ENCODE results near the gene CIZ1.

Gene CIZ1

GRCh38 chr9:128213746-128214497, 22.6 kb upstream of the CIZ1 start:
- TF ChIP-seq, protein P1, sequence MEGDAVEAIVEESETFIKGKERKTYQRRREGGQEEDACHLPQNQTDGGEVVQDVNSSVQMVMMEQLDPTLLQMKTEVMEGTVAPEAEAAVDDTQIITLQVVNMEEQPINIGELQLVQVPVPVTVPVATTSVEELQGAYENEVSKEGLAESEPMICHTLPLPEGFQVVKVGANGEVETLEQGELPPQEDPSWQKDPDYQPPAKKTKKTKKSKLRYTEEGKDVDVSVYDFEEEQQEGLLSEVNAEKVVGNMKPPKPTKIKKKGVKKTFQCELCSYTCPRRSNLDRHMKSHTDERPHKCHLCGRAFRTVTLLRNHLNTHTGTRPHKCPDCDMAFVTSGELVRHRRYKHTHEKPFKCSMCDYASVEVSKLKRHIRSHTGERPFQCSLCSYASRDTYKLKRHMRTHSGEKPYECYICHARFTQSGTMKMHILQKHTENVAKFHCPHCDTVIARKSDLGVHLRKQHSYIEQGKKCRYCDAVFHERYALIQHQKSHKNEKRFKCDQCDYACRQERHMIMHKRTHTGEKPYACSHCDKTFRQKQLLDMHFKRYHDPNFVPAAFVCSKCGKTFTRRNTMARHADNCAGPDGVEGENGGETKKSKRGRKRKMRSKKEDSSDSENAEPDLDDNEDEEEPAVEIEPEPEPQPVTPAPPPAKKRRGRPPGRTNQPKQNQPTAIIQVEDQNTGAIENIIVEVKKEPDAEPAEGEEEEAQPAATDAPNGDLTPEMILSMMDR (IDR thresholded peaks at IDR 0.05; ENCODE audit: low read depth, low read length, missing control alignments): no peak
- in situ Hi-C loops (cut with HindIII; ENCODE audit: low sequenced_read_pairs): no loop called here
- no peak for DNase-seq (ENCODE audit: low read depth)
- no peak overlapping the region for H3K4me3 ChIP-seq (ENCODE audit: low read depth, low read length)

DNA sequence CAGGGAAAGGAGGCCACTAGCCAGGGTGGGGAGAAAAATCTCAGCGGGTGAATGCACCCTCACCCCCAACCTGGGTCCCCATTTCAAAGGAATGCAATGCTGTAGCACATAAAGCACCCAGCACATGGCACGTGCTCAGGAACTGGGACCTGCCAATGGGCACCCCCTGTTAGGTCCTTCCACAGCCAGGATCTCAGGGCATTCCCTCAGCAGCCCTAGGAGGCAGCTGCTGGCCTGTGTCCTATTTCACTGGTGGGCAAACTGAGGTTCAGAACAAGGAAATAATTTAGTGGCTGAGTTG, 20.6 kb upstream of the CIZ1 start:
- TF ChIP-seq, protein P1 (IDR thresholded peaks at IDR 0.05; ENCODE audit: low read depth, low read length, missing control alignments): no peak
- H3K4me3 ChIP-seq (ENCODE audit: low read depth, low read length): no peak overlapping the region
- DNase-seq (ENCODE audit: low read depth): no peak
- in situ Hi-C loops (cut with HindIII; ENCODE audit: low sequenced_read_pairs): no loop called here

DNA sequence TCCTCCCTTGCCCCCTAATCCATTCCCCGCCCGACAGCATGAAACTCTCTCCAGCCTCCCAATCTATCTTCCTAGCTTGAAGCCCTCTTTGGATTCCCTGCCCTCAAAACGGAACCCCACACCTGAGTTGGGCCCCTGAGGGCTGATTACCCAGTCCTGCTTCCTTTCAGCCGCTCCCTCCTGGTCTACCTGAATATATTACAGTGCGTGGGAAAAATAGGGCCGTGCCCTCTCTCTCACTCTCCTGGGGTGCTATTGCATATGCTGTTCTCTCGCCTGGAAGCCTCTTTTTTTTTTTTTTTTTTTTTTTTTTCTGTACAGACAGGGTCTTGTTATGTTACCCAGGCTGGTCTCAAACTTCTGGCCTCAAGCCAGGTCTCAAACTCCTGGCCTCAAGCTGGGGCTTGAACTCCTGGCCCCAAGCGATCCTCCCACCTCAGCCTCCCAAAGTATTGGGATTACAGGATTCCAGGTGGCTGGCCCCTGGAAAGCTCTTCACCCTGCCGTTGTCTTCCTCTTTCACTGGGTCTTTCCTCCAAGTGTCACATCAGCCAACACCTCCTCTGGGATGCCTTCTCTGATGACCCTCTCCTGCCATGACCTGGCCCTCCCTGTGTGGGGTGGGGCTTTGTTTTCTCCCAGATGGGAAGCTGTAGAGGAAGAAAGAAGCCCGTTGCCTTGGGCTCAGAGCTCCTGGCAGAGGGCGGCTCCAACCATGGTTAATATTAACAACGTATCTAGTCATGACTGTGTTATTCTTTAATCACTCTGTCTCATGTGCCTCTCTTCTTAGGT, 20.0 kb upstream of the CIZ1 start:
- DNase-seq (ENCODE audit: low read depth): no peak
- TF ChIP-seq, protein P1 (IDR thresholded peaks at IDR 0.05; ENCODE audit: low read depth, low read length, missing control alignments): no peak
- no peak overlapping the region for H3K4me3 ChIP-seq (ENCODE audit: low read depth, low read length)
- in situ Hi-C loops (cut with HindIII; ENCODE audit: low sequenced_read_pairs): no loop called here

GRCh38 chr9:128208946-128209669, 17.7 kb upstream of the CIZ1 start:
- TF ChIP-seq, protein P1 (IDR thresholded peaks at IDR 0.05; ENCODE audit: low read depth, low read length, missing control alignments): no peak
- in situ Hi-C loops (cut with HindIII; ENCODE audit: low sequenced_read_pairs): no loop called here
- no peak overlapping the region for H3K4me3 ChIP-seq (ENCODE audit: low read depth, low read length)
- DNase-seq (ENCODE audit: low read depth): no peak

DNA sequence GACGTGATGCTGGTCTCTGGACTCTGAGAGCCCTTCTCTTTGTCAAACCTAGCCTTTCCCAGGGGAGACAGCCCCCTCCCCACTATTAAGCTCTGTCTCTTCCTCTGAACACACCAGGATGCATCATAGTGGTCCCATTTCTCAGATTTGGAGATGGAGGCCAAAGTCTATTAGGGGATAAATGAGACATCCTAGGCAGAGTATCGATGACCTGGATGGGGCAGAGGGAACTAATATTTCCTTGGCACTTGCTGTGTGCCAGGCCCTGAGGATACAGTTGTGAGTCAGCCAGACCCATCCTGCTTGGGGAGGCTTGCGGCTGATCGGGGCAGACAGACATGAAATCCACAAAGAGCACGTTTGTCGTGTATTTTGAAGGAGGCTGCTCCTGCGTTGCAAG, 17.0 kb upstream of the CIZ1 start:
- in situ Hi-C loops (cut with HindIII; ENCODE audit: low sequenced_read_pairs): no loop called here
- no peak overlapping the region for H3K4me3 ChIP-seq (ENCODE audit: low read depth, low read length)
- TF ChIP-seq, protein P1 (IDR thresholded peaks at IDR 0.05; ENCODE audit: low read depth, low read length, missing control alignments): no peak
- no peak for DNase-seq (ENCODE audit: low read depth)
